ENCODE measurements around the gene PARP9.

GRCh38 chr3:122563717-122564025 is 429 bp downstream of the PARP9 start:
- TF ChIP-seq, protein P1, sequence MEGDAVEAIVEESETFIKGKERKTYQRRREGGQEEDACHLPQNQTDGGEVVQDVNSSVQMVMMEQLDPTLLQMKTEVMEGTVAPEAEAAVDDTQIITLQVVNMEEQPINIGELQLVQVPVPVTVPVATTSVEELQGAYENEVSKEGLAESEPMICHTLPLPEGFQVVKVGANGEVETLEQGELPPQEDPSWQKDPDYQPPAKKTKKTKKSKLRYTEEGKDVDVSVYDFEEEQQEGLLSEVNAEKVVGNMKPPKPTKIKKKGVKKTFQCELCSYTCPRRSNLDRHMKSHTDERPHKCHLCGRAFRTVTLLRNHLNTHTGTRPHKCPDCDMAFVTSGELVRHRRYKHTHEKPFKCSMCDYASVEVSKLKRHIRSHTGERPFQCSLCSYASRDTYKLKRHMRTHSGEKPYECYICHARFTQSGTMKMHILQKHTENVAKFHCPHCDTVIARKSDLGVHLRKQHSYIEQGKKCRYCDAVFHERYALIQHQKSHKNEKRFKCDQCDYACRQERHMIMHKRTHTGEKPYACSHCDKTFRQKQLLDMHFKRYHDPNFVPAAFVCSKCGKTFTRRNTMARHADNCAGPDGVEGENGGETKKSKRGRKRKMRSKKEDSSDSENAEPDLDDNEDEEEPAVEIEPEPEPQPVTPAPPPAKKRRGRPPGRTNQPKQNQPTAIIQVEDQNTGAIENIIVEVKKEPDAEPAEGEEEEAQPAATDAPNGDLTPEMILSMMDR (IDR thresholded peaks at IDR 0.05) = no peak
- TF ChIP-seq EZH2 (IDR thresholded peaks at IDR 0.05) = no peak

Data from neural progenitor cell (in vitro differentiated cells).